ENCODE measurements around the gene MICAL2.

The MICAL2 gene

GRCh38 chr11:12094872-12095800 is 15.3 kb upstream of the MICAL2 start:
- in situ Hi-C loops (cut with MboI; ENCODE audit: low sequenced_read_pairs), result no loop called here

DNA sequence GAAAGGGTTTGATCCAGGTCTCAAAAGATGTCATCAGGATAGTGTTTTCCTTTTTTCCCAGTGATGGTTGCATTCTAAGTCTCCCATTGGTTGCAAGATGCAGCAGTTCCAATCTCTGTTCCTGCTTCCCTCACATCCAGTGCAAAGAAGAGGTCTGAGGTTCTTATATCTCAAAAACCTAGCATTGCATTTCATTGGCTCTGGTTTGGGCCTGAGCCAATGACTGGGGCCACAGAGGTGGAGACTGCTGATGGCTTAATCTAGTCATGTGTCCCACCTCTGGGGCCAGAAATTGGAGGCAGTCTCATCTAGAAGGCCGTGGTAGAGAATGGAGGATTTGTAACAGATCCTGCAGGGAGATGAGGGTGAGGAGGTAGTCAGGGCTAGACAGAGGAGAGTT is 13.2 kb upstream of the MICAL2 start:
- in situ Hi-C loops (cut with MboI; ENCODE audit: low sequenced_read_pairs), result no loop called here

DNA sequence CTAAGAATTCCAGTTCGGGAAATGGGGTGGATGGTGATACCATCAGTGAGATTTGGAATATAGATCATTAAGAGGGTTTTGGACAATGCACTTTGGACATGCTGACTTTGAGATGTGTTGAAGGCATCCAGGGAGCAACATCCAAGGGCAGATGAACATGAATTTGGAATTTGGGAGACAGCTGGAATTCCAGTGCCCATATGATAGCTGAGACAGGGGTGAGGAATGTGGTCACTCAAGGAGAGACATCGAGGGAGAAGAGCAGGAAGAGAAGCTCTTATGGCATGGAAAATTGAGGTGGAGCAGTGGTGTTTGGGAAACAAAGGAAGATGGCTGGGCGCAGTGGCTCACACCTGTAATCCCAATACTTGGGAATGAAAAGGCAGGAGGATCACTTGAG is 11.8 kb upstream of the MICAL2 start:
- in situ Hi-C loops (cut with MboI; ENCODE audit: low sequenced_read_pairs), result no loop called here

DNA sequence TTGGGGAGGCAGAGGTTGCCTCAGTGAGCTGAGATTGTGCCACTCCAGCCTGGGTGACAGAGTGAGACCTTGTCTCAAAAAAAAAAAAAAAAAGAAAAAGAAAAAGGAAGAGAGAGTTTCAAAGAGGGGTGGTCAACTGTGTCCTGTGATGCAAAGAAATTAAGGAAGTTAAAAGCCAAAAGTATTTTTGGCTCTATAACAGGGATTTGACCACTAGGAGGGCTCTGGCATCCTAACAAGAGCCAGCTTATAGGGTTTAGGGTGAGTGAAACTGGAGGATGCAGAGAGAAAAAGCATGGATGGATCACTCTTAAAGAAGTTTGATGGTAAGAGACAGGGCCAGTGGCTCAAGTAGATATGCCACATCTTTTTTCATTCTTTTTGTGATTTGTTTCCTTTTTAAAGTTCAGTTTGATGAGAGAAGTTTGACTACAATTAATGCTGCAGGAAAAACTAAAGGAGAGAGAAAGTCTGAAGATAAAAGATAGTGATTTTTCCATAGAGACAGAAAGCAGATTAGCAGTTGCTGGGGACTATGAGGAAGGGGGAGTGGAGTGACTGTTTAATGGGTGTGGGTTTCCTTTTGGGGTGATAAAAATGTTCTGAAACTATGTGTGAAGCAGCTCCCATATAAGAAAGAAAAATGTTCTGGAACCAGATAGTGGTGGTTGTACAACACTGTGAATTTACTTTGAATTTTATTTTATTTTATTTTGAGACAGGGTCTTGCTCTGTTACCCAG is 11.1 kb upstream of the MICAL2 start:
- in situ Hi-C loops (cut with MboI; ENCODE audit: low sequenced_read_pairs), result no loop called here

DNA sequence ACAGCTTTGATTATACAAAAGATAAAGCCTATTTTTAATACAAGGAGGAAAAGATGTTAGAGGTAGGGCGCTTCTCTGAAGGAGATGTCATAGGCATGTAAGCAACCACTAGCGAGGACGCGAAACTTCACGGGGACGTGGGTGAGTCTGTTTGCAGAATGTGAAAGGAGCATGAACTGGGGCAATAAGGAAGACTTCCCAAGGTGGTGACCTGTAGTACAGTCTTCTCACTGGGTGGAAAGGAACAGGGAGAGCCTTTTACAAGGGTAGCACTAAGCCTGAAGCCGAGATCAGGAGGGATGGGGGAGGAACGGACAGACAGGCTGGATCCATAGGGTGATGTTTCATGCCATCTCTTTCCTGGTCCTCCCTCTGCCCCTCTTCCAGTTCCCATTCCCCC is 10.0 kb upstream of the MICAL2 start:
- in situ Hi-C loops (cut with MboI; ENCODE audit: low sequenced_read_pairs), result no loop called here

GRCh38 chr11:12100841-12101242 is 9.5 kb upstream of the MICAL2 start:
- in situ Hi-C loops (cut with MboI; ENCODE audit: low sequenced_read_pairs), result no loop called here

- in situ Hi-C loops (cut with MboI; ENCODE audit: low sequenced_read_pairs), result no loop called here
These were observed 9.1 kb upstream of the MICAL2 start for GRCh38 chr11:12101318-12101717.

DNA sequence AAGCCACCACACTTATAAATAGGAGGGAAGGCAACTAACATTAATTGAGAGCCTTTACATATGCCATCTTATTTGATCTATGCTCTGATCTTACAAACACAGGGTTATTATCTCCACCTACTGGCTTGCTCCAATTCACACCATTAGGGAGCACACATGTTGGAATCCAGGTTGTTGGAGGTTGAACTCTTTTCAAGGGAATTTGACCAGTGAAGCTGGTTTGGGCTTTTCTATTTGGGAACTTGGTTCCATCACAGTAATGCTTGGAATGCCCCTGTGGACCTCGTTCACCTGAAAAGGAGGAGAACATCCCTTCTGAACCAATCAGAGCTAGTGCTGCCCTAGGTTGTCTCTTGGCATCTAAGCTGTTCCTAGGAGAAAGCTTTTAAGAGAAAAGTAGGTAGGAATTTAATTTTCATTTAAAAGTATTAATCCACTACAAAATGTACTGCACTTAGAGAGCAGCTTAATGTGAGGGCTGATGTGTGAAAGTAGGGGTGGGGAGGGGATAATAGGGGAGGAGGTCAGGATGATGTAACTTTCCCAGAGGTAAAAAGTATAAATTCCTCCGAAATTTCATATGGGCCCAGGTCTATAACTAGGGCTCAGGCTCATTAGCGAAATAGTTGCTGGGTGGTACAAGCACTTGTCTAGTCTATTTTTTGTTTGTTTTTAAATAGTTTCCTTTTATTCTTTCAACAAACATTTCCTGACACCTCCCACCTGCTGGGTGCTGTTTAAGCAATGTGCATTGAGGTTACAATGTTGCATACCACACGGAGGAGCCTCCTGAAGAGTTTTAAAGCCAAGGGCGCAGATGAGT is 7.6 kb upstream of the MICAL2 start:
- in situ Hi-C loops (cut with MboI; ENCODE audit: low sequenced_read_pairs), result no loop called here

- in situ Hi-C loops (cut with MboI; ENCODE audit: low sequenced_read_pairs), result no loop called here
These were observed 6.8 kb upstream of the MICAL2 start for GRCh38 chr11:12103411-12104225.

DNA sequence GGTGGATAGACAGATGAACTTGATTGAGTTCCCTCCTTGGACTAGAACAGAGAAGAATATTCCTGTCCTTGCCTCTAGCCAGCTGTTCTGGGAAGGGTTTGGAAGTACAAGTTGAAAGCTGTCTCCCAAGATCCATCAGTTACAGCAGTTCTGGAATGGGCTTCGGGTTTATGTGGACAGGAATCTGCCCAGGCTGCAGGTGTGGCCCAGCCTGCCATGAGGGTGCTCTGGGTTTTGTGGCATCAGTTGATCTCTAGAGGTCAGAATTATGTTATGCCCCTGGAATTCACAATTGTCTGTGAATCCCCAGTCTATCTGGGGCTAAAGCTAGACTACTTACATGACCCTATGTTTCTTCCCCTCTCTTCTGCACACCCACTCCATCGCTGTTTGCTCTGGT is 4.9 kb upstream of the MICAL2 start:
- in situ Hi-C loops (cut with MboI; ENCODE audit: low sequenced_read_pairs), result no loop called here

- in situ Hi-C loops (cut with MboI; ENCODE audit: low sequenced_read_pairs), result no loop called here
These were observed 4.3 kb upstream of the MICAL2 start for GRCh38 chr11:12106101-12106500.

- in situ Hi-C loops (cut with MboI; ENCODE audit: low sequenced_read_pairs), result no loop called here
These were observed 3.9 kb upstream of the MICAL2 start for GRCh38 chr11:12106501-12106900.

DNA sequence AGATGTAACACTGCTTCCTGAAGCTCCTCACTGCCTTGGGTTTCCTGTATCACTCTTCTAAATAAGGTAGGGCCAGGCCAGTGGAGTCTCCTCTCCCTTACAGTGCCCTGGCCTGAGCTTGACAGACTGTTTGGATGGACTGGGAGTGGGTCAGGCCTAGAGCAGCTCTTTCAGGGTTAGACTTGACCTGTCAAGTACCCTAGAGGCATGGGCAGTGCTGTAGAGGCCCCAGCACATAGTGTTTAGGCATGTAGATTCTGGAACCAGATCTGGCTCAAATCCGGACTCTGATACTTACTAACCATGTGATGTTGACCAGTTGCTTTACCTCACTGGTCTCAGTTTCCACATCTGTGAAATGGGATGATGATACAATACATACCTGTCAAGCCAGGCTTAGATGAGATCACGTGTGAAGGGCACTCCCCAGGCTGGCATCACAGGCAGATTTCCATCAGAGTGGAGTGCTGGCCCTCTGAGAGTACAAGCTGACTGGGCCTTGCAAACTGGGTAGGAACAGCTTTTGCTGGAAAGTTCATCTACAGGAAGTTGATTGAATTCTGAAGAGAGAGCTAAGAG is 1.4 kb upstream of the MICAL2 start:
- in situ Hi-C loops (cut with MboI; ENCODE audit: low sequenced_read_pairs), result no loop called here

GRCh38 chr11:12109591-12110196 is 696 bp upstream of the MICAL2 start:
- in situ Hi-C loops (cut with MboI; ENCODE audit: low sequenced_read_pairs), result no loop called here

- in situ Hi-C loops (cut with MboI; ENCODE audit: low sequenced_read_pairs), result no loop called here
These were observed 541 bp downstream of the MICAL2 start for GRCh38 chr11:12110714-12111548.

DNA sequence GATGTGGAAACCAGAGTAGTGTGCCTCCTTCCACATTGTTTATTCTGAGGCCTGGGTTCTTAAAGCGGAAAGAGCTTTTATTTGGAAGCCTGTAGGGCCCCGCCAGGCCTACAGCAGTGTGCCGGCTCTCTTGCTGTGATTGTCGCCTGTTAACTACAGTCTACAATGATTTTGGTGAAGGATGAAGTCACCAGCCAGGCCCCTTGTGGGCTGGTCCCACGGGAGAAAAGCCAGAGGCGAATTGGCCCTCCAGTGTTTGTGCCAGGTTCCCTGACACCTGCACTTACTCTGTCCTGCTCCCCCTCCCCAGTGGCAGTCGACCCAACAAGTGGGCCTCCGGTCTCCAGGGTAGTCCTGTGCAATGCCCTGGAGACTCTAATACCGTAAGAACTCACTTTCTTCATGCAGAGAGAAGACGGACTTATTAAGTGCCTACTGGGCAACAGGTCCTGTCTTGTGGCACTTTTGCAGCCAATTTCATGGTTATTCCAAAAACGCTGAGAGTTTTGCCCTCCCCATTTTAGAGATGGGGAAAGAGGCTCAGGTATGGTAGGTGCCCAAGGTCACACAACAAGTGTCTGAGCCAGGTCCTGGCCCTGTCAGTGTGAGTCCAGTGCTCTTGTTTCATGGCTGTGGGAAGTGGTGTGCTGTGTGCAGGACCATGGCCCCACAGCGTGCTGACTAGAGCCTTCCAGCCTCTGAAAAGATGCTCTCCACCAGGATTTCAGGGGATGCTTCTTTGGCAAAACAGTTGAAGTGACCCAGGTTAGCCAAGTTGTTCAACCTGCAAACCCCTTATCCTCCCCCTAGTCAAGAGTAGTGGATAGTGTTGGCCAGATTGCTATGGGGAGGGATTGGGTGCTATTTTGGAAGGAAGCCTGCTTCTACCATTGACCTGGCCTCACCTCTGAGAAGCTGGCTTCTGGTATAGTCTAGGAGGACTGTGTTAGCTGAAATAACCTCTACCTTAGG is 1.4 kb downstream of the MICAL2 start:
- in situ Hi-C loops (cut with MboI; ENCODE audit: low sequenced_read_pairs), result no loop called here

- in situ Hi-C loops (cut with MboI; ENCODE audit: low sequenced_read_pairs), result no loop called here
These were observed 2.4 kb downstream of the MICAL2 start for GRCh38 chr11:12112750-12113149.

- in situ Hi-C loops (cut with MboI; ENCODE audit: low sequenced_read_pairs), result no loop called here
These were observed 2.9 kb downstream of the MICAL2 start for GRCh38 chr11:12113294-12113693.
